HG03066 (cell line): ENCODE results near the gene ZNF615.
"Not testable (repeated sequence)": the region's sequence is repeated elsewhere in the genome, so short reads cannot be mapped to it uniquely, and the experiment has no call there.

Experiments
- ATAC-seq: cut with Tn5 transposase; IDR thresholded peaks from one replicate; pipeline ENCODE4 v1.9.1; 2021; ENCODE audit warnings: low read depth; ENCODE audit not compliant: unreplicated experiment

Gene ZNF615

DNA sequence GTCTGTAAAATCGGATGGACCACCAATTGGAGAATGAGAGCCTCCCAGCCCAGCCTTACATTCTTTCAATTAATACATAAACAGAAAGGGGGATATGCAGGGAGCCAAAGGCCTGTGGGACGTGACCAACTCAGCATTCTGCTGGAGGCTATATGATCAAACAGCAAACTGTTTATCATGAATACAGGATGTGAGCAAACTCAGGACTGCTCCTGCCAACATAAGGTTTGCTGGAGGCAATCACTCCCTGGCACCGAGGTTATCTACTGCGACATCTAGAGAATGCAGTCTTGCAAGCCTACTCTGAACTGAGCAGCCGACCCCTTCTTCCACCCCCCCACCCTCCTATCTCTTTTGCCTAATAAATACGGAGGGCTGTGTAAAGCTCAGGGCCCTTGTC, 27.1 kb downstream of the ZNF615 start:
- ATAC-seq, result not testable (repeated sequence)

DNA sequence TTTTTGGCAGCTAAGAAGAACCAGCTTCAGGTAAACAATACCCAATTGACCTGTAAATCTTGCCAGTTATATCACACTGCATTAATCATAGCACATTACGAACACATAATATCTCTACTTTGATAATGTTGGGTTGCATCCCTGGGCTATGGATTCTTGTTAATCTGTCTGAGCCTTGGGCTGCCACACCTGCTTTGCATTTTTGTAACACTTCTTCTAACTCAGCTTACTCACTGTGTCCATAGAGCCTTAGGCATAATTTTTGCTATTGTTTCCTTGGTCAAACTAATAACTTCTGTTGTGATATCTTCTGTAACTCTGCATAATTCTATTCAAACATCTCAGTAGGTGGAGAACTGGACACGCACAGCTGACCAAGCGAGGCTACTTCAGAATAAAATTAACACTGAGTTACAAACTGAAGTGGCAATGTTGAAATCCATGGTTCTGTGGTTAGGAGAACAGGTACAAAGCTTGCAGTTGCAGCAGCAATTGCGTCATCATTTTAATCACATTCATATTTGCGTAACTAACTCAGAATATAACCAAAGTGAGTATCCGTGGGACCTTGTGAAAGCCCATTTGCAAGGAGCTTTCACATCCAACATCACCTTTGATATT, 27.8 kb downstream of the ZNF615 start:
- no peak for ATAC-seq

DNA sequence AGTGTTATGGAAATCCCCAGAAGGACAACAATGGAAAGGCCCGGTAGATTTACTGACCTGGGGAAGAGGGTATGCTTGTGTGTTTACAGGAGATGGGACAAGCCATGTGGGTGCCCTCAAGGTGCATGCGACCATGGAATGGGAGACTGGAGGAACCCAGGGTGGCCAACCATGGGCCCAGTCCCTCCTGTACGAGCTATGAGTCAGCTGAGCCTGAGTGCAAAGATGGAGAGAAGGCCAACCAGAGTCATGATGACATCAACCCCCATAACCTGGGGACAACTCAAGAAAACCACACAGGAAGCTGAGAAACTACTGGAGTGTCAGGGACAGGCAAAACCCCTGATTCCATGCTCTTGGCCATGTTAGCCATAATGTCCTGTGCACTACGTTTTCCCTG, 29.1 kb downstream of the ZNF615 start:
- no peak for ATAC-seq

DNA sequence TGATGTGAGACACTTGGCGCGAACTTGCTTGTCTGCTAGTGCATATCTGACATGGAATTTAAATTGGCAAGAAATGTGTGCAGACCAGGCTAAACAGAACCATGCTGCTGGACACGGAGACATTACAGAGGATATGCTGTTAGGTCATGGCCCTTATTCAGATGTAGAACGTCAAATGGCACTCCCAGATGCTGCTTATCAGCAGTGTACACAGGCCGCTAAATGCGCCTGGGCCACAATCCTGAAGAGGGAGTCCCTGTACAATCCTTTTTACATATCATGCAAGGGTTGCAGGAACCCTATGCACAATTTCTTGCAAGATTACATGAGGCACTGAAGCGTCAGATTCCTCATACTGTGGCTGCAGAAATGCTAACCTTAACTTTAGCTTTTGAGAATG, 30.7 kb downstream of the ZNF615 start:
- ATAC-seq, result no peak

DNA sequence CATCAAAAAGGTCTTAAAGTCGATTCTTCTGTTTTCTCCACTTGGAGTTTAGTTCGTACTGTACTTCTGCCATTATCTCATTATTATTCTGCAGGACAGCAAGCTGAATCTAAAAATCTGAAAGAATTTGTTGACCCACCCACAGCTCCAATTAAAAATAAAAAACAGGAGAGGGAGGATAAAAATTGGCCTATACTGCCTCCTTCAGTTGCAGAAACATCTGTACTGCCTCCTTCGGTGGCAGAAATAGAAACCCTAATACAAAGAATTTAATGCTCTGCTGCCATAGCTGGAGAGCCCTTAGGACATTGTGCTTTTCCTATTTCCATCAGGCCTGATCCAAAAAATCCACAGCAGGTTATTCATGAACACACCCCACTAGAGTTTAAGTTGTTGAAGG, 31.2 kb downstream of the ZNF615 start:
- ATAC-seq, result no peak

DNA sequence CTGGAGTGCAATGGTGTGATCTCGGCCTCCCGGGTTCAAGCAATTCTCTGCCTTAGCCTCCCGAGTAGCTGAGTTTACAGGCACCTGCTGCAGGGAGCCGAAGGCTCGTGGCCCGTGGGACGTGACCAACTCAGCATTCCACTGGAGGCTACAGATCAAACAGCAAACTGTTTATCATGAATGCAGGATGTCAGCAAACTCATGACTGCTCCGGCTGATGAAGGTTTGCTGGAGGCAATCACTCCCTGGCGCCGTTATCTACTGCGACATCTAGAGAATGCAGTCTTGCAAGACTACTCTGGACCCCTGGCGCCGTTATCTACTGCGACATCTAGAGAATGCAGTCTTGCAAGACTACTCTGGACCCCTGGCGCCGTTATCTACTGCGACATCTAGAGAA, 32.2 kb downstream of the ZNF615 start:
- not testable (repeated sequence) for ATAC-seq

DNA sequence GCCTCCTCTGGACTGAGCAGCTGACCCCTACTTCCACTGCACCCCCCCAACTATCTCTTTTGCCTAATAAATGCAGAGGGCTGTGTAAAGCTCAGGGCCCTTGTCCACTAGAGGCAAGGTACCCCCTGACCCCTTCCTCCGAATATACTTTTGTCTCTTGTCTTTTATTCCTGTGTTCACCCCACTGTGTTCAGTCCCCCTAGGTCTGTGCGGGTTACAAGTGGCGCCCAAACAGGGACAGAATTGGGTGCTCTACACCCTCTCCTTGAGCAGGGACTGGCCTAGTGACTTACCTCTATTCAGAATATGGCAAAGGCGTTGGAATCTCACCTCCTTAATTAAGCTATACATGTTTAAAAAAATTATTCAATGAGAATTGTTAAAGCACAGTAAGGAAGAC, 36.4 kb downstream of the ZNF615 start:
- no peak for ATAC-seq

DNA sequence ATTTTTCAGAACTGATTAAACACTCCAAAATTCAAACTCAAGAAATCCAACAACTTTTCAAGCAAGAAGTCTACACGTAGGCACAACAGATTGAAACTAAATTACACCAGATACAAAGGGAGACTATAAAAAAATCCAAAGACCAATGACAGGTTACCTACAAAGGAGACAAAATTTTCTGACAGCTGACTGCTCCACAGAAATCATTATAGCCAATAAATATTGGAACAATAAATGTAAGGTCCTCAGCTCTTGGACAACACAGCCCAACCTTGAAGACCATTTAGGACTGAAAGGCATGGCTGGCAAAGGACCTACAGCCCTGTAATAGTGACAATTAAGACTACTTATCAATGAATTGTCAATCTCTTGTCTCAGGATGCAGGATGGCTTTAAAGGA, 37.3 kb downstream of the ZNF615 start:
- no peak for ATAC-seq

DNA sequence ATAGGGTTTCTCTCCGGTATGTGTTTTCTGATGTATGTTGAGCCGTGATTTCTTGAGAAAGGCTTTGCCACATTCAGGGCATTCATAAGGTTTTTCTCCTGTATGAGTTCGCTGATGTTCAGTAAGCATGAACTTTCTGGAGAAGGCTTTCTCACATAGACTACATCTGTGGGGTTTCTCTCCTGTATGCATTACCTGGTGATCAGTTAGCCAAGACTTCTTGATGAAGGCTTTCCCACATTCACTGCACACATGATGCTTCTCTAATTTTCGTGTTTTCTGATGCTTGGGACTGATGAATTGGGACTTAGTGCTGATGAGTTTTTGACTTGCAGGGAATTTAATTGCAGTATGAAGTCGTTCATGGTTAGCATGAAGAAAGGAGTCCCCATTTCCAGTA, 42.4 kb downstream of the ZNF615 start:
- ATAC-seq, result no peak

DNA sequence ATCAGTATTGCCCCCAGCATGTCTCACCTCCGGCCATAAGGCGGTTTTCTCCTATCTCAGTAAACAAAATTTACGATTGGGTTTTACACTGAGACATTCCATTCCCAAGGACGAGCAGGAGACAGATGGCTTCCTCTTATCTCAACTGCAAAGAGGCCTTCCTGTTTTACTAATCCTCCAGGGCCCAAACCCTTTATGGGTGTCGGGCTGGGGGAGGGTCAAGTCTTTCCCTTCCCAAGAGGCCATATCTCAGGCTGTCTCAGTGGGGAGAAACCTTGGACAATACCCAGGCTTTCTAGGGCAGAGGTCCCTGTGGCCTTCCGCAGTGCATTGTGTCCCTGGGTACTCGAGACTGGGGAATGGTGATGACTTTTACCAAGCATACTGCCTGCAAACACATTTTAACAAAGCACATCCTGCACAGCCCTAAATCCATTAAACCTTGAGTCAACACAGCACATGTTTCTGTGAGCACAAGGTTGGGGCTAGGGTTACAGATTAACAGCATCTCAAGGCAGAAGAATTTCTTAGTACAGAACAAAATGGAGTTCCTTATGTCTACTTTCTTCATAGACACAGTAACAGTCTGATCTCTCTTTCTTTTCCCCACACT, 47.3 kb downstream of the ZNF615 start:
- not testable (repeated sequence) for ATAC-seq

DNA sequence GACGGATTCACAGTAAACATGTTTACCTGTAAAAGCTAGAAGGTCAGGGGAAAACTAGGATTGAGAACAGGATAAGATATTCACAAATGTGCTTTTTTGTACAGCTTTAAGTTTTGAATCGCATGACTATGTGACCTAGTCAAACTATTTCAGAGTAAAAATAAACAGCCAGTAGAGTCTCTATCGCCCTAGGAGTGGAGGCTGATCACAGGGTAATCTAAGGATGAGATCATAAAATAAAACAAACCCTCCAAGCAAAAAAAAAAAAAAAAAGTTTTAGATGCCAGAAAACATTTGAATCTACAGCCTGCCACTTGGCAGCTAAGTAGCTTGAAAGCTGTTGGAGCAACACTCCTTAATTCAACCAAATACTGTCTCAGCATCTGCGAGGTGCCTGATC, 48.2 kb downstream of the ZNF615 start:
- ATAC-seq, result no peak

DNA sequence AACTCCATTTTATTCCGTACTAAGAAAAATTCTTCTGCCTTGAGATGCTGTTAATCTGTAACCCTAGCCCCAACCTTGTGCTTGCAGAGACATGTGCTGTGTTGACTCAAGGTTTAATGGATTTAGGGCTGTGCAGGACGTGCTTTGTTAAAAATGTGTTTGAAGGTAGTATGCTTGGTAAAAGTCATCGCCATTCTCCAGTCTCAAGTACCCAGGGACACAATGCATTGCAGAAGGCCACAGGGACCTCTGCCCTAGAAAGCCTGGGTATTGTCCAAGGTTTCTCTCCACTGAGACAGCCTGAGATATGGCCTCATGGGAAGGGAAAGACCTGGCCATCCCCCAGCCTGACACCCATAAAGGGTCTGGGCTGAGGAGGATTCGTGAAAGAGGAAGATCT, 50.2 kb downstream of the ZNF615 start:
- ATAC-seq, result not testable (repeated sequence)

DNA sequence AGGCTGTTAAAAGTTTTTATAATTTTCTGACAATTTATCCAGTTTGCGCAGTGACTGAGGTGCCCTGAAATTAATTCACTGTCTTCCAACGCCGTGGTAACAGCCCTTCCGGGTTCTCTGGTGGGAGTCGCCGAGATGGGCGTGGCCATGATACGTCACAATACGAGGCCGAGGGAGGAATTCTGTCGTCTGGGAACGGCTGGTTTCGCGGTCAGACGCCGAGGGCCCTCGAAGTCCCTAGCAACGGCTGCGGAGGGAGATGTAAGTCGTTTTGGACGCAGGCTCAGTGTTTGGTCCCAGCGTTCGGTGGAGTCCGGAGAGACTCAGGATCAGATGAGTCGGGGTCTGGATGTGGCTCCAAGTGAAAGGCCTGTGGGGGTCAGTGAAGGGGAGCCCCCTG, 59.0 kb downstream of the ZNF615 start:
- ATAC-seq, result no peak

DNA sequence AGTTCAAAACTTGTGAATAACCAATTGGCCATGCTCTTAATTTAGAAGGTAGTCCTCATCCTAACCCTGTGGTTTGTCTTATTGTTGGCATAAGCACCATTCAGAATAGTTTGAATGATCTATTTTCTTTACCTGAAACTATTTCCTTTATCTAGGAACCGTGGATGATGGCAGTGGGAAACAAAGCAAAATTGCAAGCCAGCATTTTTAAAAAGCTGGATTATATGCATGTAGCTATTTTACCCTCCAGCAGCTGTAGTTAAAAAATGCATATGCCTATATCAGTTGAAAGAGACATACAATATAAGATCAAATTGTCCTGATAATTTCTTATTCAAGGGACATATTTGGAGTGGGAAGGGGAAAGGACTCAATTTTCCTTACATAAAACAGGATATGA, 61.4 kb downstream of the ZNF615 start:
- no peak for ATAC-seq

DNA sequence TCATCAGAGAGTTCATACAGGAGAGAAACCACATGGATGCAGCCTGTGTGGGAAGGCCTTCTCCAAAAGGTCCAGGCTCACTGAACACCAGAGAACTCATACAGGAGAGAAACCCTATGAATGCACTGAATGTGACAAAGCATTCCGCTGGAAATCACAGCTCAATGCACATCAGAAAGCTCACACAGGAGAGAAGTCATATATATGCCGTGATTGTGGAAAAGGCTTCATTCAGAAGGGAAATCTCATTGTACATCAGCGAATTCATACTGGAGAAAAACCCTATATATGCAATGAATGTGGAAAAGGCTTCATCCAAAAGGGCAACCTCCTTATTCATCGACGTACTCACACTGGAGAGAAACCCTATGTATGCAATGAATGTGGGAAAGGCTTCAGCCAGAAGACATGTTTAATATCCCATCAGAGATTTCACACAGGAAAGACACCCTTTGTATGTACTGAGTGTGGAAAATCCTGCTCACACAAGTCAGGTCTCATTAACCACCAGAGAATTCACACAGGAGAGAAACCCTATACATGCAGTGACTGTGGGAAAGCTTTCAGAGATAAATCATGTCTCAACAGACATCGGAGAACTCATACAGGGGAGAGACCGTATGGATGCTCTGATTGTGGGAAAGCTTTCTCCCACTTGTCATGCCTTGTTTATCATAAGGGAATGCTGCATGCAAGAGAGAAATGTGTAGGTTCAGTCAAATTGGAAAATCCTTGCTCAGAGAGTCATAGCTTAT, 63.0 kb downstream of the ZNF615 start:
- no peak for ATAC-seq
